Endothelial cell of umbilical vein (primary cell): ENCODE measurements around the gene IFNA10.
"Not testable (repeated sequence)": the region's sequence is repeated elsewhere in the genome, so short reads cannot be mapped to it uniquely, and the experiment has no call there.

ENCODE experiments used
- EZH2 ChIP-seq: IDR thresholded peaks from 2 replicates; pipeline ENCODE4 v1.6.1; 2012; ENCODE audit warnings: borderline replicate concordance, low read depth, mild to moderate bottlenecking, moderate library complexity, low read length, inconsistent platforms; ENCODE audit not compliant: severe bottlenecking
- FOS ChIP-seq: IDR thresholded peaks from 2 replicates; pipeline ENCODE4 v1.6.1; 2011; ENCODE audit warnings: mild to moderate bottlenecking, low read length, moderate library complexity, borderline replicate concordance; ENCODE audit not compliant: insufficient read depth
- GATA2 ChIP-seq: IDR thresholded peaks from 2 replicates; pipeline ENCODE4 v1.7.0; 2011; ENCODE audit warnings: low read depth, mild to moderate bottlenecking, moderate library complexity, mixed read lengths, low read length; ENCODE audit not compliant: insufficient read length, insufficient read depth
- JUN ChIP-seq: IDR thresholded peaks from 2 replicates; pipeline ENCODE4 v1.6.1; 2011; ENCODE audit warnings: borderline replicate concordance, low read depth; ENCODE audit not compliant: insufficient read length, insufficient read depth
- MAX ChIP-seq: IDR thresholded peaks from 2 replicates; pipeline ENCODE4 v1.6.1; 2011; ENCODE audit not compliant: insufficient read depth, insufficient read length
- MYC ChIP-seq: IDR thresholded peaks from one replicate; pipeline ENCODE4 v1.6.1; 2011; ENCODE audit warnings: mild to moderate bottlenecking, low read depth, low read length
- POLR2A ChIP-seq: IDR thresholded peaks from 2 replicates; pipeline ENCODE4 v1.6.1; 2012; ENCODE audit warnings: low read depth, mild to moderate bottlenecking, control low read depth, low read length
- POLR2AphosphoS5 ChIP-seq: IDR thresholded peaks from 2 replicates; pipeline ENCODE4 v1.6.1; 2012; ENCODE audit warnings: low read depth, mild to moderate bottlenecking, control low read depth, low read length, moderate library complexity; ENCODE audit not compliant: insufficient read depth
- TF ChIP-seq, protein P1 (sequence below), 2 donors: IDR thresholded peaks; 1 replicate in 1 of 2; 2 replicates in 1 of 2; pipeline ENCODE4 v1.5.1; 2011; ENCODE audit warnings: low read length in 2 of 2, mild to moderate bottlenecking in 2 of 2, moderate library complexity in 2 of 2, control low read depth in 1 of 2, inconsistent platforms in 1 of 2, low read depth in 1 of 2; ENCODE audit not compliant: insufficient read depth in 1 of 2; ENCODE audit errors: extremely low read depth in 1 of 2

DNA sequence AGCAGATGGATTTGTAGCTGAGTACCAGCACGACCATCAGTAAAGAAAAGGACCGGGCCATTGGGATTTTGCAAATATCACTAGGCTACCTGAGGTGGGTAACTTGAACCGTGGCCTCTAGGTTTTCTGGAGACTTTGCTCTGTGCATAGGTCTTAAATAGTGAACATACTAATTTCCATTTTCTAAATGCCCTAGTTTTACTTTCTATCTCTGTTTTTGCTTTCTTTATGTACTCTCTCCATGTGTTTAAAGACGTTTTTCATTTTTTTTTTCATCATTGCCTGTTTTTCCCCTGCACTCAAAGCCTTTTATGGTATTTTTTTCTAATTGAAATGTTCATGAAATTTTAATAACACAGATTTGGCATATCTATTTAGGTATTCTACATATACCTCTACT lies 4.8 kb downstream of the IFNA10 start, which contains the start of gene IFNA7:
- TF ChIP-seq, protein P1, sequence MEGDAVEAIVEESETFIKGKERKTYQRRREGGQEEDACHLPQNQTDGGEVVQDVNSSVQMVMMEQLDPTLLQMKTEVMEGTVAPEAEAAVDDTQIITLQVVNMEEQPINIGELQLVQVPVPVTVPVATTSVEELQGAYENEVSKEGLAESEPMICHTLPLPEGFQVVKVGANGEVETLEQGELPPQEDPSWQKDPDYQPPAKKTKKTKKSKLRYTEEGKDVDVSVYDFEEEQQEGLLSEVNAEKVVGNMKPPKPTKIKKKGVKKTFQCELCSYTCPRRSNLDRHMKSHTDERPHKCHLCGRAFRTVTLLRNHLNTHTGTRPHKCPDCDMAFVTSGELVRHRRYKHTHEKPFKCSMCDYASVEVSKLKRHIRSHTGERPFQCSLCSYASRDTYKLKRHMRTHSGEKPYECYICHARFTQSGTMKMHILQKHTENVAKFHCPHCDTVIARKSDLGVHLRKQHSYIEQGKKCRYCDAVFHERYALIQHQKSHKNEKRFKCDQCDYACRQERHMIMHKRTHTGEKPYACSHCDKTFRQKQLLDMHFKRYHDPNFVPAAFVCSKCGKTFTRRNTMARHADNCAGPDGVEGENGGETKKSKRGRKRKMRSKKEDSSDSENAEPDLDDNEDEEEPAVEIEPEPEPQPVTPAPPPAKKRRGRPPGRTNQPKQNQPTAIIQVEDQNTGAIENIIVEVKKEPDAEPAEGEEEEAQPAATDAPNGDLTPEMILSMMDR (IDR thresholded peaks at IDR 0.05; ENCODE audit: extremely low read depth in 1 of 2, insufficient read depth in 1 of 2, low read depth in 1 of 2, low read length in 2 of 2) = not testable (repeated sequence)
- TF ChIP-seq EZH2, POLR2AphosphoS5, POLR2A, JUN, MYC, MAX, FOS, GATA2: not testable (repeated sequence)
